ENCODE data around the gene GABRA5.

The GABRA5 gene

DNA sequence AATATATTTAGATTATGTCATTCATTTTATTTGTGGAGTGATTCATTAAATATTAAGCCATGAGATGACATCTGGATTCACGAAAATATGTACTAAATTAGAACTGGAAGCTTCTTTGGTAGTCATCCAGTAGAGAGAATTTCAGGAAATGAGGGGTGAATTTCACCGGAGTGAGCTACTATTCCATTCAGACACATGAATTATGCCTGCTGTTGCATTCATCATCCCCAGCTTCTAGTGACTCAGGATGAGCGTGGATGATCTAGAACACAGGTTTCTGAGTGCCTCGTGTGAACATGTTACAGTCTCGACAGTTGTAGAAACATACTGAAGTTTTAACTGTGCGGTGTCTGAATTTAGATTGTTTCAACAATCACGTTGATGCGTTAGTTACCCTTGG is 61.2 kb downstream of the GABRA5 start:
- no peak for DNase-seq (ENCODE audit: low spot score)

DNA sequence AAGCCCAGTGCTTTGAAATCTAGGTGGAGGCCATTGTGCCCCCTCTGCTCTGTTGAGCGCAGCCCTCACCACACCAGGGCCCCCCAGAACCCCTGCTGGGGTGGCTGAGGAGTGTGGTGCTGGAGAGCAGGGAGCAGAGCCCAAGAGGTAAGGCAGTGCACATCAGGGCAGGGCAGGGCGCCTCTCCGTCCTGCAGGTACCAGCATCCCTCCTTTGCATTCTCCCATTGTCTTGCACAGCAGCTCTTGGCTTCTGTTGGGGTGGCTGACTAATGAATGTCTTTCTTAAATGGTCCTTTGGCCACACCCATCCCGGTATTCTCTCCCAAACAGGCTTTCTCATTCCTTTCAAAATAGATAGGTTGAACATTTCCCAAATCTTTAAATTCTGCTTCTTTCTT is 62.7 kb downstream of the GABRA5 start:
- DNase-seq (ENCODE audit: low spot score): no peak

DNA sequence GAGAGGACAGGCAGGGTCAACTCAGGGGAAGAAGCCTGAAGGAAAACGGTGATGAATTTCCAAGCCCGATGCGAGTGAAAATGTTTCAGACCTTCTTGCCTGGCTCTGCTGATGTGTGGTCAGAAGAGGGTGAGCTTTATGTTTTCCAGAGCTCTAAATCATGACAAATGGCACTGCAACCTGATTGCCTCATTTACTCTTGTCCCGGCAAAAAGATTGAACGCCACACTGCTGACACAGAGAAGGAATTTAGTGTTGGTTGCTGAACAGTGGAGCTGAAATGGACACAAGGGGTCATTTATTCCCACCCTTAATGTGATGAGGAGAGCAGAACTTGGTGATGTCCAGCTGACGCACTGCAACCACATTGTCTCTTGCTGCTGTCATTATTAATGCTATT is 68.0 kb downstream of the GABRA5 start:
- no peak for DNase-seq (ENCODE audit: low spot score)

DNA sequence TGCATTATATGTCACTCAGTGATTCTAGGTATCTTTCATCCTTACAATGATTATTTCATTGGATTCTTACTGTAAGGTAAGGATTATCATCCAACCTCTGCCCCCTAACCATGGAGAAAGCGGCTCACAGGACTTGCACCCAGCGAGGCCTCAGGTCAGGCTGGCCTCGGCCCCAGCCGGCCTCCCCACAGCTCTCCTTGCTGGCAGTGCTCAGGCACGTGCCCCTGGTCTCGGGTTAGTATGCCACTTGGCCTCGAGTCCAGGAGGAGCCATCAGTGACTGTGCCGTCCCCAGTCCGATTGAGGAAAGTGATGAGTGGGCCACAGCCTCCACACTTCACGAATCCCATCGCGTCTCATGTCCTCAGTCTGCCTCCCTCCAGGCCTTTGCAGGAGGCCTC is 68.5 kb downstream of the GABRA5 start:
- no peak for DNase-seq (ENCODE audit: low spot score)

DNA sequence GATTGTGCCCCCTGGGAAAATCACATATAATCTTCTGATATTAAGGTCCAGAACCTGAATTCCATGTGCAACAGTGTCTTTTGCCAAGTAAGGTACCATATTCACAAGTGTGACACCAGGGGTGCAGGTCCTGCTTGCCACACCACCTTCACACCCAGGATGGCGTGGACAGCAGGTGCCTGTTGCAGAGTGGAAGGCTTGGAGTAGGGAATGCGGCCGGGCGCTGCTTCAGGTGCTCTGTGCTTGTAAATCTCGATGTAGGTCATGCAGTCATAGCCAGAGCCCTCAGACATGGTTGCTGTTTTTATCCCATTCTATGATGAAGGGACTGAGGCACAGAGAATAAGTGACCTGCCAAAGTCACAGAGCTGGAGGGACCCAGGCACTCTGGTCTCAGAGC is 69.6 kb downstream of the GABRA5 start:
- no peak for DNase-seq (ENCODE audit: low spot score)

DNA sequence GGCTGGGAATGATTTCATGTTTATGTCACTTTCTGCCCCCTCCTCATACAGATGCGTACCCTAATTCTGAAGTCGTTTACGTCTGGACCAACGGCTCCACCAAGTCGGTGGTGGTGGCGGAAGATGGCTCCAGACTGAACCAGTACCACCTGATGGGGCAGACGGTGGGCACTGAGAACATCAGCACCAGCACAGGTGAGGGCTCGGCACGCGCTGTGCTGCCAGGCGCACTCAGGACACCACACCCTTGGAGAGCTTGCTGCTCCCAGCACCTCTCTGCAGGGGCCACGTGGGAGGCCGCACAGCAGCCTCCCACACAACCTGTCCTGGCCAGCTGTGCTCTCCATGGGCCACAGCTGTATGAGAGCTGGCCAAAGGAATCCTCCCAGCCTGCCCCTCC is 70.3 kb downstream of the GABRA5 start:
- DNase-seq (ENCODE audit: low spot score): no peak

DNA sequence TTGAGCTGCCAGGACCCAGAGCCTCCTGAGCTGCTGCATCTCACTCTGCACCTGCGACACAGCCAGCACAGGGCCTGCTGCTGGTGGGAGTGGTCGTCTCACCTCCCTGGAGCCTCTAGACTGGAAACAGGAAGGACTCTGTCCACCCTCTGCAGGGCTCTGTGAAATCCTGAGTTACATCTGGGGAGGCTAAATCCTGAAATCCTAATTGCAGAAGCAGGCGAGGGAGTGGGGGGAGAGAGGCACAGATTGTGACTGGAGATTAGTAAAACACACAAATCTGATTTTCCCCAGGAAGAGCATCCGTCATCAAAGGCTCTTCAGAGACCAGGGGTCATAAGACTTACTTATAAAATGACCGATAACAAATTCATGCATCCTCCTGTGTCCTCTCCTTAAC is 72.5 kb downstream of the GABRA5 start:
- no peak for DNase-seq (ENCODE audit: low spot score)

DNA sequence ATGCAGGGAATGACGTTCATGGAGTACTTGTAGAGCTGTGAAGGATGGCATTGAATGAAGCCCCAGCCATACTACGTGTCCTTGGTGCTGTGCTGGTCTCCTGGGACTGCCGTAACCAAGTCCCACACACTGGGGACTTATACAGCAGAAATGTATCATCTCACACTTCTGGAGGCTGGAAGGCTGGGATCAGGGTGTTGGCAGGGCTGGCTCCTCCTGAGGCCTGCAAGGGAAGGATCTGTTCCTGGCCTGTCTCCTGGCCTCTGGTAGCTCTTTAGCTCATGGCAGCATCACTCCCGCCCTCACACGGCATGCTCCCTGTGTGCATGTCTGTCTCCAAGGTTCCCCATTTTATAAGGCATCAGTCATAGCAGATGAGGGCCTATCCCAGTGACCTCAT is 74.6 kb downstream of the GABRA5 start:
- DNase-seq (ENCODE audit: low spot score): no peak

DNA sequence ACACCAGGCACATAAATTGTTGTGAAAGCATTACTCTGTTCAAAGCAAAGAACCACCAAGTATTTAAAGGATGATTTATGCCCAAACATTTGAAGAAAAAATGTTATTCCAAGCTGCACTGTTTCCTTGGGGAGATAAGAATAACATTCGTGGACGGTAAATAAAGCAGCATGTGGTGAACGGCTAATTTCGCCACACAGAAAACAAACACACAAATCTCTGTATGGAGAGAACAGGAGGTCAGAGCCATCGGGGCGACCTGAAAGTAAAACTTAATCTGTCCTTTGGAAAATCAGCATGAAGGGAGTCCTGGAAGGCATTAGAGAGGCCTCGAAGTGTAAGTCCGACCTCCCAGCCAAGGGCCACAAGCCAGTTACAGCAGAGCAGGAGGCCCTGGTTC is 77.0 kb downstream of the GABRA5 start:
- no peak for DNase-seq (ENCODE audit: low spot score)

DNA sequence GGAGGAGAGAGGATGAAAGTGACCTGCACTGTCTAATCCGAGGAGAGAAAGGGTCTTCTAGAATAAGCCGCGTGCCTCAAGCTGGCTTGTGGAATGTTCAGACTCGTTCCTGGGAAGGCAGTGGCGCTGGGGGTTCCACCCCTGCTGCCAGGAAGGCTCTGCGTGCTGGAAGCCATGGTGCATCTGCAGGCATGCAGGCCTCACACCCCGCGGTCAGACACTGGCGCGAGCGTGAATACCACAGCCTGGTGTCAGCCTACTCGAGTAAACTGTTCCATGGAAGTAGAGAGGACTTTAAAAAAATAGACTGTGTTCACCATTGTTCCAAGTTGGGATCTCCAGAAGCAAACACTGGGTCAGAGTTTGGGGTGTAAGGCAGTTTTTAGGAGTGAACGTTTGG is 78.2 kb downstream of the GABRA5 start:
- no peak for DNase-seq (ENCODE audit: low spot score)

DNA sequence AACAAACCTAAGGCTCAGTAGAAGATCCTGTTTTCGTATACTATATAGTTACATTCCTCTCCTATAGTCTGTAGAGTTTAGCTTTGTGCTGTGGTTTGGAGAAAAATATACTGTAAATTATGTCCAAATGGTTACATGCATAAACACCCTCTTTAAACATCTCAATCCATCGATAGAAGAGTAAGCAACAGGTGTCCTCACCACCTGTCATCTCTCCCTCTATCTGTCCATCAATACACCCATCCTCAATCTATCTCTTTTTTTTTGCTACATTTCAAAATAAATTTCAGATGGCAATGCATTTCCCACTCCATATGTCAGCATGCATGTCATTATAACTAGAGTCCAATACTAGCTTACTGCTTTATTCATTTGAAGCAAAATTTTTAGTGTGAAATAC is 83.1 kb downstream of the GABRA5 start:
- no peak for DNase-seq (ENCODE audit: low spot score)

DNA sequence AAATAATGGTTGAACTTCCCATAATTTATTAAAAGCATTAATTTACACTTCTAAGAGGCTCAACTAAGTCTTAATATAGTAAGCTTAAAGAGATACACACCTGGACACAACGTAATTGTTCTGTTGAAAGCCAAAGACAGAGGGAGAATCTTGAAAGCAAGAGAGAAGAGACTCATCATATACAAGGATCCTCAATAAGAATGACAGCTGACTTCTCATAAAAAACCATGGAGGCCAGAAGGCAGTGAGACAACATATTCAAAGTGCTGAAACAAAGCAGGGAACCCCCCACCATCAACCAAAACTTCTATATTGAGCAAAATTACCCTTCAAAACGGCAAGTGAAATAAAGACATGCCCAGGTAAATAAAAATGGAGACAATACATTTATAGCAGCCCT is 87.5 kb downstream of the GABRA5 start:
- no peak for DNase-seq (ENCODE audit: low spot score)

DNA sequence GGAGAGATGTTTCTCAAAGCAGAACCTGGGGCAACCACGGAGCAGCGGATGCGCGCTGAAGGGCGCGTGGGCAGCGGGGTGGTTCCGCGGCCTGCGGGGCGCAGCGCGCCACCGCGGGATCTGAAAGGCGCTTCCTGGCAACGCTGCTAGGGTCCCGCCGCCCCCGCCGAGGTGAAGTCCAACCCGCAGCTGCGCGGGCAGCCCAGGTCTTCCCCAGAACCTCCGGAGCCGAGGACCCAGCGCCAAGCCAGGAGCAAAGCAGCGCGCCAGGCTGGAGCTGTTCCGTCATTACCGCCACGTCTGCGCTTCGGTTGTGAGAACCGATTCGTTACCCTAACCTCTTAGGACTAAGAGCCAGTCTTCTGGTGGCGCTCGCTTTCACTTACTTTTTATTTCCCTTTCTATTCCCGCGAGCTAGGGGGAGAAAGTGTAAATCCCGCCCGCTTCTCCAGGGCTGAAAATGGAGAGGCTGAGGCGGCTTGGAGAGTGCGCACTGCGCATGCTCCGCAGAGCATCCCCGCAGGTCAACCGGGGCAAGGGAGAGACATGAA is 100.9 kb downstream of the GABRA5 start:
- DNase-seq (ENCODE audit: low spot score): peak; percentile 81

DNA sequence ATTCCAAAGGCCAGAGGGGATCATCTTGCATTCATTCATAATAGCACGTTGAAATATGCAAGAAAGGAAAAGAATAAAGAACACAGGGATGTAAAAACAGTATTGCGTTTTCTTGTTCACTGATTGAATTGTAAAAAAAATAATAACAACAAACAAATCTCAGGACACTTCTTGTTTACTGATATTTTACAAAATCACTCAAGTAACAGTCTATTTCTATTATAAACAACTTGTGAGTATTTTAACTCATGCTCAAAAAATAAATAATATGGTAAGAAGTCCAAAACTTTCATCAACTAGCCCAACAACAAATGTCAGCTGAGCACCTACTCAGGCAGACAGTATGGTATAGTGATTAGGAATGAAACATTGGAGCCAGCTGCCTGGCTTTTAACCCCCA is 101.9 kb downstream of the GABRA5 start:
- DNase-seq (ENCODE audit: low spot score): no peak

DNA sequence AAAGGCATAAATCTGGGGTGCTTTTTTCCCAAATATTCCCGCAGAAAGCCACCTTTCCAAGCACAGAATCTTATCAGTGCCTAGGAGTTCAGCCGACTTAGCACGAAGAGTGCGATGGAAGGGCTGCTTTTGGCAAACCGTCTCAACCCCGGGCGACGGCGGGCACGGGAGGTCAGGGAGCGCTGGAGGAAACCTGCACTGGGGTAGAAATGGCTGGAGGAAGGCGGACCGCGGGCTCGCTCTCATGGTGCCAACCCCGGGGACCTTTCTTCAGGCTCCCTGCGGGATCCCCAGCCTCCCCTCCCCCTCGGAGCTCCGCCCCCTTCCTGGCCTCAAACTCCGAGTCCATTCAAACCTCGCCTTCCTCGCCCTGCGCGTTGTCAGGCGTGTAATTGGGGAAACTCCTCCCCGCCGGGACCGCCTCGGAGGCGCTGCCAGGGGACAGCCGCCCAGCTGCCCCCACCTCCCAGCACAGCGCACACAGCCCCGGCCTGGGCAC is 103.9 kb downstream of the GABRA5 start, which contains the start of gene GABRG3:
TSS of gene GABRG3 (plus strand) at position 470 of the 499 bp plus-strand sequence.
- peak; percentile 84 for DNase-seq (ENCODE audit: low spot score)

DNA sequence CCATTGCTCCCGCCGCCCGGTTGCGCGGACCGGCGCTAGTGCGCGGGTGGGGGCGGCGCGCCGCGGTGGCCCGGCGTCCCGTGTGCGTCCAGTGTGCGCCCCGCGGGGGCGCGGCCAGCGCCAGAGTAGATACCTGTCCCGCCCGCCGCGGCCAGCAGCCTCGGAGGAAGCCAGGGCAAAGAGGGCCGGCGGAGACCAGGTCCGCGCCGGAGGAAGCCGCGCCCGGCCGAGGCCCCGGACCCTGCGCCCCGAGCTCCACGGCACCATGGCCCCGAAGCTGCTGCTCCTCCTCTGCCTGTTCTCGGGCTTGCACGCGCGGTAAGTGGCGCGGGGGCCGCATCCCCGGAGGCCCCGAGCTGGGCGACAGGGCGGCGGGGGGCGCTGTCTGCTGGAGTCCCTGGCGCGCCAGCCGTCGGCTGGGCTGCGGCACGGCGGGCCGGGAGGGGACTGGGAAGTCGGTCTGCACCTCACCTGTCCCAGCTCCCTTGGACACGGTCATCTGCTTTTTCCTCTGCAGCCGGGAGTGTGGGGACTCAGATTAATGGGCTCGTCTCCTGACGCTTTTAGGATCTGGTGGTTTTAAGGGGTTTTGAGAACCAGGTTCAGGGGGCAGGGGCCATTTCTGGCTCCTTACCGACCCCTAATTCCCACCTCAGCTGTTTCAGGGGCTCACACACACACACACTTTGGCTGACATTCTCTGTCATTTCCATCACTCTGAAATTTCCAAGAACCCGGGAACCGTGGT is 104.6 kb downstream of the GABRA5 start:
- peak; percentile 64 for DNase-seq (ENCODE audit: low spot score)

DNA sequence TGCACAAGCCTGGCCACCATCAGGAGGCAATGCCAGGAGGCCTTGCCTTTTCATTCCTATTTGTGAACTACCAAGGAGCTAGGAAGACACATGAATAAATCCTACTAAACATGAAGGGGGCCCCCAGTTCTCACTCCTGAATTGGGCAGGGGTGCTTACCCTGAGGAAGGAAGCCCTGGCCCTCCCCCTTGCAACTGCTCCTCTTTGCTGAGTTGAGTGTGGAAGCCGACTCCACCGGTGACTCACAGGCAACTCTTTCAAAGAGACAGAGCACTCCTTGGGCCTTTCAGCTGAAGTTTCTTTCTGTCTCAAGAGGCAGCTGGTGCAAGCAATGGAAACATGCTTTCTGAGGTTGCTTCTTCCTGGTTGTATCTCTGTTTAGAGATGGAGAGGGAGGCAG is 105.8 kb downstream of the GABRA5 start:
- no peak for DNase-seq (ENCODE audit: low spot score)

DNA sequence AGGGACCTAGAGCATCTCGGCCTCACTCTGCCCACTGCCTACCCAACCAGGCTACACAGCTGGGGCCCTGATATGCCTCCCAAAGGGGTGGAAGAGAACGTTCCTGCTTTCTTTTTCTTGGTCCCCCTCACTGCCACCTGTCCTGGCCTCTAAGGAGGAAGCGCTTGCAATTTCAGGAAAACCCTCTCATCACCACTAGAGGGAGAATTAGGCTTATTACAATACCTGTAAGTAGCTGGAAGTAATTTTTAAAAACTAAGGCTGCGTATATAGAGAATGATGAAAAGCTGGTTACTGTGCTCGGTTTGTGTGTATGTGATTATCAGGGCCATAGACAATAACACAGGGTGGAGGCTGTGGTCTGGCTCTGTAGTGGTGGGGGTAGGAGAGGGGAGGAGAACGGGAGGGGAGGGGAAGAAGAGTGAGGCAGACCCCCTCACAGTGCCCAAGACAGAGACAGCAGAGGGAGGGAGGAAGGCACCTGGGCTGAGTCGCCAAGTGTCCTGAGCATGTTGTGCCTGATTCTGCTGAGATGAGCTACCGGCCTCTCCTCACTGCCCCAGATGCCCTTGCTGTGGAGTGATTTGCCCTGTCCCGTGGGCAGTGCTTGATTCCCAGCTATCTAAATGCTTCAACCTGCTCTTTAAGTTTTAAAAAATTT is 107.4 kb downstream of the GABRA5 start:
- no peak for DNase-seq (ENCODE audit: low spot score)

DNA sequence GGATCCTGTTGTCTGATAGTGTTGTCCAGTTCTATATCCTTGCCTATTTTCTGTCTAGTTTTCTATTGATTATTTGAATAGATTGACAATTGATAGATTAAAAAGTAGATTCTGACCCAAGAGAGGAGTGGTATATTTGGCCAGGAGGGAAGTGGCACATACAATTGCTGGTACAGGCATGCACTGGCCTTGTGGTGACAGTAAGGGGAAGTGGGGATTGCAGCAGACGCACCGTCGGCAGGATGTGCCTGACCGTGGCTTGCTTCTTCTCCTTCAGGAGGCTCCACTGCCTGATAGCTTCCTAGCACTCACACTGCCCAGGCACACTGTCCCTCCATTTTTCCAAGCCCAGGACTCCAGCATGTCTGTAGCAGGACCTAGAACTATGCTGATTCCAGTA is 114.6 kb downstream of the GABRA5 start:
- DNase-seq (ENCODE audit: low spot score): no peak

DNA sequence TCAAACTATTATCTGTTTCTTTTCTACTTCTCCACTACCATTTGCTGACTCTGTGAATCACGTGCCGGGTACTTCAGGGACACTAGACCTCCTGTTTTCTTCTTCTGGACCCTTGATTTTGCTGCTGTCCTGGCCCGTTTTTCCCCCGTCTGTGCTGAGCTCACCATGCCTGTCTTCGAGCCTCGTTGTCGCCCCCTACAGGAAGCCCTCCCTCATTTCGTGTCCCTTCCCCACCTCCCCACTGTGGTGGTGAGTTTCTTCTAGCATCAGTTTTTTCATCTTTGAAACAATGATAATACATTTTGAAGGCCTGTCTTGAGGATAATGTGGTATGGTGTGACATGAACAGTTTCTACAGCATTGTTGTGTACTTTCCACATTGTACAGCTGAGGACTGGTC is 117.0 kb downstream of the GABRA5 start:
- DNase-seq (ENCODE audit: low spot score): no peak

DNA sequence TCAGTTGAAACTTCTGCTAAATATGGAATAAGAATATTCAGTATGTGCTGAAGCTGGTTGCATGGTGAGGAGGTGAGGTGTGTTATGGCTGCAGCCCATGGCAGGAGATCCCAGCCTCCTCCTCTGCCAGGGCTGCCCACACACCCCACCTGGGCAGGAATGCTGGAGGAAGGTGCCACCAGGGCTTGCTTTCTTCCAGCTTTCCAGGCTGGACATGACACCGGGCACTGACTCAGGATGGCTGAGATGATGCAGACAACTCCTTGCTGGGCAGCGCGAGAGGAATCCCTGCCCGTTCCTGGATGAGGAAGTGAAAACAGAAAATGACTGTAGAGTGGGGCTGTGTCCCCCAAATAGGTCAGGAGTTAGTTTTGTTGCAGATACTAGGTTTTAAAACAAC is 118.2 kb downstream of the GABRA5 start:
- no peak for DNase-seq (ENCODE audit: low spot score)

DNA sequence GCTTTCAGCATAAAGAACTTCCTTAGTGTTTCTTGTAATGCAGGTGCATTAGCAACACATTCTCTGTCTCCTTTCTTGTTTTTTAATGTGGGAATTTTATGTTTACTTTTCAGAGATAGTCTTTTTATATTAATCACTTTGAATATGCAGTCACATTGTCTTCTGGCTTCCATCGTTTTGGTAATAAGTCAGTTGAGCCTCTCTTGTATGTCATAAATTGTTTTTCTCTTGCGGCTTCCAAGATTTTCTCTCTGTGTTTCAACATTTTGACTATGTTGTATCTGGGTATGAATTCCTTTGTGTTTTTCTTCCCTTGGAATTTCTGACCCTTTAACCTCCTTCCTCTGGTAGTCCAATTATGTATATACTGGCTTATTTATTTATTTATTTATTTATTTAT is 129.4 kb downstream of the GABRA5 start:
- DNase-seq (ENCODE audit: low spot score): no peak
